NCI-H345 treated with DMSO at 0.1 percent for 48 hours (cell line): ENCODE results near the gene MRPS5.
"Not testable (repeated sequence)": the region's sequence is repeated elsewhere in the genome, so short reads cannot be mapped to it uniquely, and the experiment has no call there.

Experiments
- DNase-seq: peaks from one replicate; lab custom pipeline; 2025; ENCODE audit not compliant: unreplicated experiment; lab: John Stamatoyannopoulos, UW

The MRPS5 gene

DNA sequence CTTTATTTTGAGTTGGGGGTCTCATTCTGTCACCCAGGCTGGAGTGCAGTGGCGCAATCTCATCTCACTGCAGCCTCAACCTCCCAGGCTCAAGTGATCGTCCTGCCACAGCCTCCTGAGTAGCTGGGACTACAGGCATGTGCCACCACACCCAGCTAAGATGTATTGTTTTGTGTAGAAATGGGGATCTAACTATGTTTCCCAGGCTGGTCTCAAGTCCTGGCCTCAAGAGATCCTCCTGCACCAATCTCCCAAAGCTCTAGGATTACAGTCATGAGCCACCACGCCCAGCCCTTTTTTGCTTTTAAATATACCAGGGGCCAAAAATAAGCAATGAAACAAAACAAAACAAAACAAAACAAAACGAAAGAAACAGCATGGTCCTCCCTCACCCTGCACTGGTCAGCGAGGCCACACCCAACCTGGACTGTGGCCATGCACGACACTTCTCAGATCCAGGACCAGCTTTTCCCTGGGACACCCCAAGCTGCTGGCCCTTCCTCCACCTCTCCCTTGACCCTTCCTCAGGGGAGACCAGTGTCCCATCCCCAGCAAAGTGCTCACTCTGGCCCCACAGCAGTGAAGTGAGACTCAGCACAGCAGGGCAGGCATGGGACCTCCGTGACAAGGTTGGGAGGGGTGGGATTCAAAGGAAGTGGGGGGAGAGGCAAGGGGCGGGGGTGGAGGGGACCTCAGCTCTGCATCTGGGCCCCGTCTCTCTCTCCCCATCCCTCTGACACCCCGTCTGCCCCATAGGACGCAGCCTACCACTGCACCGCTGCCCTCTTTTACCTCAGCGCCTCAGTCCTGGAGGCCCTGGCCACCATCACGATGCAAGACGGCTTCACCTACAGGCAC, 72.6 kb downstream of the MRPS5 start:
- no peak for DNase-seq

DNA sequence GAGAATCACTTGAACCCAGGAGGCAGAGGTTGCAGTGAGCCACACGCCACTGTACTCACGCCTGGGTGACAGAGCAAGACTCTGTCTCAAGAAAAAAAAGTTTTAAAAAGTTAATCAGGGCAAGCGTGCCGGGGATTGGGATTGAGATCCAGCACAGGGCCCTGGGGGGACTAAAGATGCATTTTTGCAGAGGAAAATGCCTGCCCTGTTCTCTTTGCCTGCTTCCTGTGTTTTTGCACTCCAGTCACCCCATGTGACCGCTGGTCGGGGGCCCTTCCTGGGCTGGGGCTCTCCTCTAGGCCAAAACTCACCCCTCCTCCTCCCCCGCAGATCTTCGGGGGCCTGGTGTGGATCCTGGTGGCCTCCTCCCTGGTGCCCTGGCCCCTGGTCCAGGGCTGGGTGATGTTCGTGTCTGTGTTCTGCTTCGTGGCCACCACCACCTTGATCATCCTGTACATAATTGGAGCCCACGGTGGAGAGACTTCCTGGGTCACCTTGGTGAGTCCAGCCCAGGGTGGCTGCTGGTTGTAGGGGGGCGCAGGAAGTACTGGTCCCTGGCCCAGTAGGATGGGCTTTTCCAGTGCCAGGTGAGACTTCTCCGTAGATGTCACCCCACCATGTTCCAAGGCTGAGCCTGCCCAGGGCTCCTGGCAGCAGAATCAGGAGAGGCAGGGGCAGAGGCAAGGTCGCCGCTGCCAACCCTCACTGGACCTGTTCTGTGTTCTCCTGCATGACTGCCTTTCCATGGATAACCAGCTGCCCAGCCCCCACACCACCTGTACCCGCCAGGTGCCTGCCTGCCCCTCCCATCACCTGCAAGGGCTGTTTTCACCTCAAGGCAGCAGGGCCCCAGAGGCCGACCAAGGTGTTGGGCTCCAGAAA, 73.7 kb downstream of the MRPS5 start:
- peak; percentile 26 for DNase-seq

DNA sequence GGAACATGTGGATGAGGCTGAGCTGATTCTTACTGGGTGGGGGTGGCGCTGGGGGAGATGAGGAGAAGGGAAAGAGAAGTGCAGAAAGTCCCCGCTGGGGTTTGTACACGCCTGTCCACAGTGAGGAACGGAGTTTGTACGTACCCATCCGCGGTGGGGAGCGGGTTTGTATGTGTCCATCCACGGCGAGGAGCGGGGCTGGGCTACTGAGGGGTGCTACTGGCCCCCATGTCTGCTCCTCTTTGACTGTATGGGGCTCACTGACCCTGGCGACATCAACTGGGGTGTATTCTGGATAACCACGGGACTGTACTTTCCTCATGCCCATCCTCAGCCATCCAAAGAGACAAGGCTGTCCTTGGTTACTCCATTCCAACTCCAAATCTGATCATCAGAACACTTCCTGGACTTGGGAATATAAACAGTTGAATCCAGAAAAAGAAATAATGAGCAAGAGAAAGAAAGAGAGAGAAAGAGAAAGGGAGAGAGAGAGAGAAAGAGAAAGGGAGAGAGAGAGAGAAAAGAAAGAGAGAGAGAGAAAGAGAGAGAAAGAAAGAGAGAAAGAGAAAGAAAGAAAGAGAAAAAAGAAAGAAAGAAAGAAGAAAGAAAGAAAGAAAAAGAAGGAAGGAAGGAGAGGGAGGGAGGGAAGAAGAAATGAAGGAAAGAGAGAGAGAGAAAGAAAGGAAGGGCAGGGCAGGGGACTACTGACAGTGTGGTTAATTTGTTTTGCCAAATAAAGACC, 75.1 kb downstream of the MRPS5 start:
- DNase-seq, result no peak

DNA sequence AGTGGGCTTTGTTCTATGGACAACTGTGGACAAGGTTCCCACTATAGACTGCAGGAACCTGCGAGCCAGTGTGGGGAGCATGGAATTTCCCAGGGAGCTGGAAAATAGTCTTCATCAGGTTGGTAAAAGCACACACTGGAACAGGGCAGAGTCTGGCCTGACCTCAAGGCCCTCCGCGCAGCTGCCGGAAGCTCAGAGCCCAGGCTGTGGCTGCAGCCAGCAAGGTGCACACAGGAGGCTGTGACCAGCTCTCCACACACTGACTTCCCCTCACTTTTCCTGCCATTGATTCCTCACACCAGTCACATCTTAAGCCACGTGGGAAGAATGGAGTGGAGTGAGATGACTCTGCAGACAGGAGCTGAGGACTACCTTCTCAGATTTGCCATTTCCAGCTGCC, 77.0 kb downstream of the MRPS5 start:
- no peak for DNase-seq

DNA sequence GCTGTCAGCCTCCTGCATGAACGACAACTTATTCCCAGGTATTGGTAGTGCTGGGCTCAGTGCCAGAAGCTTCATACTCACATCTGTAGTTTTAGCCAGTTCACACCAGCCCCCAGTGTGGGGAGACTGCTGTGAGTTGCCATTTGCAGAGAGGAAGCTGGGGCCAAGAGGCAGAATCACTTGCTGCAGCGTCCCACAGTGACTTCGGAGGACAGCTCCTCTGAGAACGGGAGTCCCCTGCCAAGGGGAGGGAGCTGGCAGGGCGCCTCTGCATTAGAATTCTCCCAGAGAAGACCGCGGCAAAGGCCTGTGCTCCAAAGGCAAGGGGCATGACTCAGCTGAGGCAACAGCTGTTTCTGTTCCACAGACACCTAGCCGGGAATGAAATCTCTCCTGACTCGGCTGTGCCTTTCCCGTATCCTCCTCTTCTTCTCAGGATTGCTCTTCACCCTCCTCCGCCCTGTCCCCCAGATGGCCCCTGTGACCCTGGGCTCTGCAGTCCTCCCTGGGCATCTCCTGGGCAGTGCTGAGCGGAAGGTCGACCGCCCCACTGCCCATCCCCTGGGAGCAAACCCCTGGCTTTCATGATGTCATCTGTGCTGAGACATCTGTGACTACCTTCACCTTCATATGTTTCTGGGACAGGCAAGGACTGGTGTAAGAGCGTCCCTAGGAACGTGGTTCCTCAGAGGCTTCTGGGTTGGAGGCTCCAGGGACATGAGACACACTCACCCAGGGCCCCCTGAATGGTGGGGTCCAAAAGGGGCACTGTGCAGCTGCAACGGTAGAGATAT, 78.1 kb downstream of the MRPS5 start:
- peak; percentile 43 for DNase-seq

DNA sequence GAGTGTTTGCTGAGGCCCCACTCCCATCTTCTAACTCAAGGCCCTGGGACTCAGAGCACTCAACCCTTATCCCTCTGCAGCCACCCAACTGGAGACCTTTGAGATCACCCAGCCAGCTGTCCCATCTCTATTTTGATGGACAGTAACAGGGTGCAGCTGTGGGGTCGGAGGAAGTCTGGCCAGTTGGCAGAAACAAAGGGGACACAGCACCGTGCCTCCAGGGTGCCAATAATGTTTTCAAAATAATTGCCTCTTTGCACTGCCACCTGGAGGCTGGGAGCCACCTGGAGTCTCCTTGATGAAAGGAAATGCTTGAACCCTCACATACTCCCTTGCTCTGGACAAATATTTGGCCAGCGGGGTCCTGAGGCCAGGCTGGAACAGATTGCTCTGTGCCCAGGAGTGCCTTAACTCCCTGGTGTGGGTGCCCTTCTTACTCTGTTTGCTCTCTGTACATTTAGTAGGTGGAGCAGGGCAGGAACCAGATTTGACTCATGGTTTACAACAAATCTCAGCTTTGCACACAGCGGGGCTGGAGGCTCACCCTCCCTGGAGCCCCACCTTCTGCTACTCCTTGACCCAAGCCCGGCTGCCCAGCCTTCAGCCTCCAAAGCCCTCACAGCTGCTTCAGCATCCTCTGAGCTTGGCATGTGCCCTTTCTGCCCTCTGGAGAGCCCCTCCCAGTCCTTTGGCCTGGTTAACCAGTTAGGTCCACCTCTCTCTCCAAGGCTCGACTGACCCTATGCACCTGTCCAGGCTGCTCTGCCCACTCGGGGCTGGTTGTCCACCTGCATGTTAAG, 78.9 kb downstream of the MRPS5 start:
- DNase-seq, result no peak

DNA sequence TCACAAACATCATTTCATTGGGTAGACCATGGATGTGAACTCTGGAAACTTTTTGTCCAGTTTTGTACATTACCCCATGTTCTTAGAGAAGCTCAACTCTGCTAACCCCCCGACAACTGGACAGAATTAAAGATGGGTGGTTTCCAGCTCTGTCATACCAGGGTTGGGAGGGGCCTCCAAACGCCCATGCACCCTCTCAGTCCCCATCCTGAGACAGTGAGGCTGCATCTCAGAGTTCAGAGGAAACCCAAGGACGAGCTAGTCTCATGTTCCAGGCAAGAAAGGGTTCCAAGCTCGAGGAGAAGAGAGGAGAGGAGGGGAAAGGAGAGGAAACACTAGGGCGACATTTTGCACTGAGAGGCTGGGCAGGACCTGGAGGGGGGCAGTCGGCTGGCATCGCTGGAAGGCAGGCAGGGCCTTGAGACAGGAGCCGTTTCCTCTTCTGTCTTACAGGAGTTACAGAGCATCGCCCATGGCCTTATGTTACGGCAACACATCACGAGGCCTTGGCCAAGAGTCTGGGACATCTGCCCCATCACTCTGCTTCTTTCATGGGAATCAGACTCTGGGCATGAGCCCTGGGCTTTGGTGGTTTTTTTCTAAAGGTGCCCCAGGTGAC, 79.7 kb downstream of the MRPS5 start:
- no peak for DNase-seq

DNA sequence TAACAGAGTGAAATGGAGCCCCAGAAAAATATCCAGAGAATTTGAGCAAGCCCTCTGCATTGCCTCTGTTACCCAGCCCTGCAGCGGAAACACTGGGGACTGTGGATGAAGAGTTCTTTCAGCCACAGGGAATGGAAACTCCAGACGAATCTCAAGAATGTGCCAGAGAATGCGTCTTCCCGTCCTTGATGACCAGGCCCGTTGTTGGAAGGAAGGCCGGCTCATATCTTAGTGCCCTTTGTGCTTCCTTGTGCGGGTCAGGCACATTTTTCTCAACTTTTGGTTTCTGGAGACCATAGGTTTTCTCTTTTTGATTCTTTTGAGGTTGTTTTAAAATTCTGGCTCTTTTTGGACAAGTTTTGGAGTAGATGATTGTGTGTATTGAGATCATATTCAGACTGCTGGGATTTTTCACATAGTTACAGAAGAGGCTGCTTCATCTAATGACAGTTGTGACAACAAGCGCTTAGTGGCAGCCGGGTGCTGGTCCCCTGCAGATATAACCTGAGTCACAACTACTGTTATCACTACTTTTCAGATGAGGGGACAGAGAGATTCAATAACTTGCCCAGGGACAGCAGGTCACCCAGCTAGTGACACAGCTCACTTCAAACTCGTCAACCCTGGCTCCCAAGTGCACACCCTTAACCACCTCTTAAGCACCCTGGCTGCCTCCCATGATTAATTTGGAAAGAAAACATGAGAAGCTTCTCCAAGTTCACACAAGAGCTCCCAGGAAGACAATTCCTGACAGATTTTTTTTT, 80.4 kb downstream of the MRPS5 start:
- DNase-seq, result no peak

DNA sequence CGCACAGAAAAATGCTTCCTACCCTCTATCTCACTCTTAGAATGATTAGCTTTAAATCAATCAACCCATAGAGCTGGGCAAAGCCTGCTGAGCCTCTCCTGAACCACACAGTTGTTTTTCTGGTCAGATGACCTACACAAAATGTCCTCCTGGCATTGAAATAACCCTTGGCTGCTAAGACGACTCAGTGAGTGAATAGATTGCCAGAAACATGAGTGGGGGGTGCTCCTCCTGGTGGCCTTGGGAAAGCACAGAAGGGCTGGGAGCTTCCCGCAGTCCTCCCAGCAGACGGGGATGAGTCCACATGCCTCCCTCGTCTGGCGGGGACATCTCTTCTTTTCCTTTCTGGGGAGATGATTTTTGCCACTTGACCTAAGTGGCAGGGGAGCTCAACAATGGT, 81.2 kb downstream of the MRPS5 start:
- DNase-seq, result no peak

DNA sequence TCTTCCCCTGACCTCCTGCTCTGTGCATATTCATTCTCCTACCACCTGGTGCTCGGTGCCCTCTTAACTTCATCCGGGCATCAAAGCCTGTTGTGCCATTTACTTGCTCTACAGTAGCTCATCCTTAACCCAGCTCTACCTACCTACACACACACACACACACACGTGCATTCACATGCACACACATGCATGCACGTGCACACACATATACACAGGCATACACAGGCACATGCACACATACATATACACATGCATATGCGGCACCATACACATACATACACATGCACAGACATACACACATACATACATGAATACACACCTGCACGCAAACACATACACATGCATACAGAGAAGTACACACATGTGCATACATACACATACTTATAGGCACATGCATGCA, 81.6 kb downstream of the MRPS5 start:
- DNase-seq, result no peak

DNA sequence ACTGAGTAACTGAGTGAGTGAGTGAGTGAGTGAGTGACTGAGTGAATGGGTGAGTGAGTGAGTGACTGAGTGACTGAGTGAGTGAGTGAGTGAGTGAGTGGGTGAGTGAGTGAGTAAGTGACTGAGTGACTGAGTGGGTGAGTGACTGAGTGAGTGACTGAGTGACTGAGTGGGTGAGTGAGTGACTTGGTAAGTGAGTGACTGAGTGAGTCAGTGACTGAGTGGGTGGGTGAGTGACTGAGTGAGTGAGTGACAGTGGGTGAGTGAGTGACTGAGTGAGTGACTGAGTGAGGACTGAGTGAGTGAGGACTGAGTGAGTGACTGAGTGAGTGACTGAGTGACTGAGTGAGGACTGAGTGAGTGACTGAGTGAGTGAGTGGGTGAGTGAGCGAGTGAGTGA, 82.2 kb downstream of the MRPS5 start:
- no peak for DNase-seq

DNA sequence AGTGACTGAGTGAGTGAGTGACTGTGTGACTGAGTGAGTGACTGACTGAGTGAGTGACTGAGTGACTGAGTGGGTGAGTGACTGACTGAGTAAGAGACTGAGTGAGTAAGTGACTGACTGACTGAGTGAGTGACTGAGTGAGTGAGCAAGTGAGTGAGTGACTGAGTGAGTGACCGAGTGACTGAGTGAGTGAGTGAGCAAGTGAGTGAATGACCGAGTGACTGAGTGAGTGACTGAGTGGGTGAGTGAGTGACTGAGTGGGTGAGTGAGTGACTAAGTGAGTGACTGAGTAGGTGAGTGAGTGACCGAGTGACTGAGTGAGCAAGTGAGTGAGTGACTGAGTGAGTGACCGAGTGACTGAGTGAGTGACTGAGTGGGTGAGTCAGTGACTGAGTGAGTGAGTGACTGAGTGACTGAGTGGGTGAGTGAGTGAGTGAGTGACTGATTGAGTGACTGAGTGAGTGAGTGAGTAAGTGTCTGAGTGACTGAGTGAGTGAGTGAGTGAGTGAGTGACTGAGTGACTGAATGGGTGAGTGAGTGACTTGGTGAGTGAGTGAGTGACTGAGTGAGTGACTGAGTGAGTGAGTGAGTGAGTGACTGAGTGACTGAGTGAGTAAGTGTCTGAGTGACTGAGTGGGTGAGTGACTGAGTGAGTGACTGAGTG, 82.8 kb downstream of the MRPS5 start:
- no peak for DNase-seq

DNA sequence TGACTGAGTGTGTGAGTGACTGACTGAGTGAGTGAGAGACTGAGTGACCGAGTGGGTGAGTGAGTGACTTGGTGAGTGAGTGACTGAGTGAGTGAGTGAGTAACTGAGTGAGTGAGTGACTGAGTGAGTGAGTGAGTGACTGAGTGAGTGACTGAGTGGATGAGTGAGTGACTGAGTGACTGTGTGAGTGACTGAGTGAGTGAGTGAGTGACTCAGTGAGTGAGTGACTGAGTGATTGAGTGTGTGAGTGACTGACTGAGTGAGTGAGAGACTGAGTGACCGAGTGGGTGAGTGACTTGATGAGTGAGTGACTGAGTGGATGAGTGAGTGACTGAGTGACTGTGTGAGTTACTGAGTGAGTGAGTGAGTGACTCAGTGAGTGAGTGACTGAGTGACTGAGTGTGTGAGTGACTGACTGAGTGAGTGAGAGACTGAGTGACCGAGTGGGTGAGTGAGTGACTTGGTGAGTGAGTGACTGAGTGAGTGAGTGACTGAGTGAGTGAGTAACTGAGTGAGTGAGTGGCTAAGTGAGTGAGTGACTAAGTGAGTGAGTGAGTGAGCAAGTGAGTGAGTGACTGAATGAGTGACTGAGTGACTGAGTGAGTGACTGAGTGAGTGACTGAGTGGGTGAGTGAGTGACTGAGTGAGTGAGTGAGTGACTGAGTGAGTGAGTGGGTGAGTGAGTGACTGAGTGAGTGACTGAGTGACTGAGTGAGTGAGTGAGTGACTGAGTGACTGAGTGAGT, 83.6 kb downstream of the MRPS5 start:
- DNase-seq, result not testable (repeated sequence)

DNA sequence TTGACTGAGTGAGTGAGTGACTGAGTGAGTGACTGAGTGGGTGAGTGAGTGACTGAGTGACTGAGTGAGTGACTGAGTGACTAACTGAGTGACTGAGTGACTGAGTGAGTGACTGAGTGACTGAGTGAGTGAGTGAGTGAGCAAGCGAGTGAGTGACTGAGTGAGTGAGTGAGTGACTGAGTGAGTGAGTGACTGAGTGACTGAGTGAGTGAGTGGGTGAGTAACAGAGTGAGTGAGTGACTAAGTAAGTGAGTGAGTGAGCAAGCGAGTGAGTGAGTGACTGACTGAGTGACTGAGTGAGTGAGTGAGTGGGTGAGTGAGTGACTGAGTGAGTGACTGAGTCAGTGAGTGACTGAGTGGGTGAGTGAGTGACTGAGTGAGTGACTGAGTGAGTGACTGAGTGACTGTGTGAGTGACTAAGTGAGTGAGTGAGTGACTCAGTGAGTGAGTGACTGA, 84.2 kb downstream of the MRPS5 start:
- DNase-seq, result no peak

DNA sequence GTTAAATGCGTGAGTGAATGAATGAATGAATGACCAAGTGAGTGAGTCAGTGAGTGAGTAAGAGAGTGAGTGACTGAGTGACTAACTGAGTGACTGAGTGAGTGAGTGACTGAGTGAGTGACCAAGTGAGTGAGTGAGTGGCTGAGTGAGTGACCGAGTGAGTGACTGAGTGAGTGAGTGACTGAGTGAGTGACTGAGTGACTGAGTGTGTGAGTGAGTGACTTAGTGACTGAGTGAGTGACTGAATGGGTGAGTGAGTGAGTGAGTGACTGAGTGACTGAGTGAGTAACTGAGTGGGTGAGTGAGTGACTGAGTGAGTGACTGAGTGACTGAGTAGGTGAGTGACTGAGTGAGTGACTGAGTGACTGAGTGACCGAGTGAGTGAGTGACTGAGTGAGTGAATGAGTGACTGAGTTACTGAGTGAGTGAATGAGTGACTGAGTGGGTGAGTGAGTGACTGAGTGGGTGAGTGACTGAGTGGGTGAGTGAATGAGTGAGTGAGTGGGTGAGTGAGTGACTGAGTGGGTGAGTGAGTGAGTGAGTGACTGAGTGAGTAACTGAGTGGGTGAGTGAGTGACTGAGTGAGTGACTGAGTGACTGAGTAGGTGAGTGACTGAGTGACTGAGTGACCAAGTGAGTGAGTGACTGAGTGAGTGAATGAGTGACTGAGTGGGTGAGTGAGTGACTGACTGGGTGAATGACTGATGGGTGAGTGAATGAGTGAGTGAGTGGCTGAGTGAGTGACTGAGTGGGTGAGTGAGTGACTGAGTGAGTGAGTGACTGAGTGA, 84.8 kb downstream of the MRPS5 start:
- DNase-seq, result no peak
